ENCODE results near the gene MYO7B. TPM values are rescaled to one million over a fixed set of nuclear protein-coding genes. Genes with fewer than 3 reads are reported as not detected.

MYO7B gene
- total and polyA plus RNA-seq, 2 donors (not counting 1 experiment from before 2014, with no cell fraction given) = 5.0 to 68.2 TPM

DNA sequence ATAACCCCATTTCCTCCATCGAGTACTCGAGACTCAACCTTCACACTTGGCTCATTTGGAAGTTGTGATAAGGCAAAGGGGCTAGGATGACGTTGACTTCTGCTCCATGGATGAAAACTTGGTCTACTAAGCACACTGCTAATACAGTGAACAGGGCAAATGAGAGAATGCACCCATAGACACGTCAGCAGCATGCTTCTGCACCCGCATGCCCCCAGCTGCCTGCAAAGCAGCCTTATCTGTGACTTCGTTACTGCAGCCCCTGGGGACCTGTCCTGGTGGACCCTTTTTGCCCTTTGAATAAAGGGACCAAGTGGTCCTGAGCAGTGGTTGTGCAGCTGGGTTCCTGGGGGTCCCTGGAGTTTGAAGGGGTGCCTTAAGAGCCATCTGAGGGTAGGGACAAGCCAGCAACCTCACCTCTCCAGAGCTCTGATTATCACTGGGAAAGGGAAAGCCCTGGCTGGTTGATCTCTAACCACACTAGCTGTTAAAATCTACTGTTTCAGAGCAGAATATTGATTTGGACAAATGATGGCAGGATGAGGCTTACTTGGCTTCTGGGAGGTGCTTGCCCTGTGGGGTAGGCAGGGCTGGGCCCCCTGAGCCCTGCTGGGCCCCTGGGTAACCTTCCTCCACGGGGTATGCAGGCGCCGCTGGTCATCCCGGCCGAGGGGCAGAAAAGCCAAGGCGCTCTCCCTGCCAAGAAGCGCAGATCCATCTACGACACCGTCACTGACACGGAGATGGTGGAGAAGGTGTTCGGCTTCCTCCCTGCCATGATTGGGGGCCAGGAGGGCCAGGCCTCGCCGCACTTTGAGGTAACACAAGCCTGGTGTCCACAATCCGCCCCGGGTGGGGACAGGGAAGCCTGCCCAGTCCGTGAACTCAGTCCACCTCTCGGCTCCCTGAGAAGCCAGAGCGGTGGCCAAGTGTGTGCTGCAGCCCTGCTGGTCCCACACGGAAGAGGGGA lies 72.9 kb downstream of the MYO7B start:
- H3K9me3 ChIP-seq (ENCODE audit: control extremely low read depth in 1 of 3, control insufficient read depth in 2 of 3, insufficient read depth in 1 of 3, low read length in 2 of 3) = peaks cover 0 to 21% (median 7%) of the 10 kb centered on the region in 3 donors
- H3K9ac ChIP-seq (ENCODE audit: low read length) = no peak overlapping the region
- ATAC-seq (ENCODE audit: low read depth) = no peak
- ChIA-PET POLR2A (interaction anchor here (1.1 kb wide), 1 partner anchor 10 kb away, joined by 8 read pairs; no protein-coding TSS in a partner anchor), CTCF (interaction anchor here (1.4 to 5.8 kb wide), 2 partner anchors 17 to 42 kb away, joined by 9 to 31 read pairs; no protein-coding TSS in a partner anchor)
- H3K4me1 Mint-ChIP-seq = peaks cover 35% of the 10 kb centered on the region
- no peak overlapping the region for H3K27ac Mint-ChIP-seq
- H3K4me3 ChIP-seq (ENCODE audit: control extremely low read depth in 1 of 5, extremely low read depth in 1 of 5, insufficient read depth in 1 of 5, low read depth in 2 of 5, low read length in 4 of 5) = no peak overlapping the region
- peaks cover 5 to 25% of the 10 kb centered on the region in 2 donors for H3K4me1 ChIP-seq (ENCODE audit: control insufficient read depth in 2 of 2, insufficient read depth in 2 of 2, low read length in 2 of 2)
- TF ChIP-seq, protein P1, sequence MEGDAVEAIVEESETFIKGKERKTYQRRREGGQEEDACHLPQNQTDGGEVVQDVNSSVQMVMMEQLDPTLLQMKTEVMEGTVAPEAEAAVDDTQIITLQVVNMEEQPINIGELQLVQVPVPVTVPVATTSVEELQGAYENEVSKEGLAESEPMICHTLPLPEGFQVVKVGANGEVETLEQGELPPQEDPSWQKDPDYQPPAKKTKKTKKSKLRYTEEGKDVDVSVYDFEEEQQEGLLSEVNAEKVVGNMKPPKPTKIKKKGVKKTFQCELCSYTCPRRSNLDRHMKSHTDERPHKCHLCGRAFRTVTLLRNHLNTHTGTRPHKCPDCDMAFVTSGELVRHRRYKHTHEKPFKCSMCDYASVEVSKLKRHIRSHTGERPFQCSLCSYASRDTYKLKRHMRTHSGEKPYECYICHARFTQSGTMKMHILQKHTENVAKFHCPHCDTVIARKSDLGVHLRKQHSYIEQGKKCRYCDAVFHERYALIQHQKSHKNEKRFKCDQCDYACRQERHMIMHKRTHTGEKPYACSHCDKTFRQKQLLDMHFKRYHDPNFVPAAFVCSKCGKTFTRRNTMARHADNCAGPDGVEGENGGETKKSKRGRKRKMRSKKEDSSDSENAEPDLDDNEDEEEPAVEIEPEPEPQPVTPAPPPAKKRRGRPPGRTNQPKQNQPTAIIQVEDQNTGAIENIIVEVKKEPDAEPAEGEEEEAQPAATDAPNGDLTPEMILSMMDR (IDR thresholded peaks at IDR 0.05) = no peak
- no peak for TF ChIP-seq EZH2 (IDR thresholded peaks at IDR 0.05; ENCODE audit: borderline replicate concordance, insufficient read depth, low read depth, low read length, poor library complexity, severe bottlenecking)
- H3K27me3 Mint-ChIP-seq = no peaks in the 10 kb centered on the region
- H3K79me2 ChIP-seq (ENCODE audit: control insufficient read depth, insufficient read depth, low read length) = no peaks in the 10 kb centered on the region
- no peak overlapping the region for H2AFZ ChIP-seq (ENCODE audit: insufficient read depth, low read depth, low read length, poor library complexity, severe bottlenecking)
- H3K27me3 ChIP-seq (replicated peaks in 1 of 4; ENCODE audit: control extremely low read depth in 1 of 4, control insufficient read depth in 3 of 4, insufficient read depth in 4 of 4, low read length in 3 of 4) = no peaks in the 10 kb centered on the region
- no peak for DNase-seq
- intact Hi-C loops (cut with micrococcal nuclease) = no loop called here
- H4K20me1 ChIP-seq (ENCODE audit: control insufficient read depth, insufficient read depth, low read length, poor library complexity, severe bottlenecking) = no peaks in the 10 kb centered on the region
- WGBS (ENCODE audit: insufficient coverage) = 82% methylated on average over 23 of the region's 25 CpGs
- H3K9me3 Mint-ChIP-seq (ENCODE audit: insufficient read depth) = peaks cover 4% of the 10 kb centered on the region
- no peaks in the 10 kb centered on the region for H3K36me3 ChIP-seq (replicated peaks in 1 of 2; ENCODE audit: control extremely low read depth in 1 of 2, control insufficient read depth in 1 of 2, extremely low read depth in 1 of 2, insufficient read depth in 2 of 2, low read length in 1 of 2)
- no peak overlapping the region for H3K4me3 Mint-ChIP-seq
- no peak overlapping the region for H3K27ac ChIP-seq (ENCODE audit: low read length in 2 of 2)
- no peak overlapping the region for H3K4me2 ChIP-seq (replicated peaks; ENCODE audit: low read depth, low read length, poor library complexity, severe bottlenecking)

Data from B cell (primary cell).